SK-N-MC (cell line): ENCODE results near the gene USP35.

Experiments
- EZH2 ChIP-seq: fragments of 200-600 bp; sonication (generic); IDR thresholded peaks from one replicate; pipeline ENCODE4 v1.6.1; 2017; ENCODE audit warnings: antibody characterized with exemption
- FOXP2 ChIP-seq: optimal IDR thresholded peaks from 2 replicates; pipeline ENCODE3; 2011; ENCODE audit warnings: mild to moderate bottlenecking, moderate library complexity; ENCODE audit not compliant: insufficient read depth; ENCODE audit errors: extremely low read length, control extremely low read depth
- POLR2AphosphoS5 ChIP-seq: IDR thresholded peaks from 2 replicates; pipeline ENCODE4 v1.6.1; 2012; ENCODE audit warnings: mild to moderate bottlenecking, low read depth, low read length, borderline replicate concordance

DNA sequence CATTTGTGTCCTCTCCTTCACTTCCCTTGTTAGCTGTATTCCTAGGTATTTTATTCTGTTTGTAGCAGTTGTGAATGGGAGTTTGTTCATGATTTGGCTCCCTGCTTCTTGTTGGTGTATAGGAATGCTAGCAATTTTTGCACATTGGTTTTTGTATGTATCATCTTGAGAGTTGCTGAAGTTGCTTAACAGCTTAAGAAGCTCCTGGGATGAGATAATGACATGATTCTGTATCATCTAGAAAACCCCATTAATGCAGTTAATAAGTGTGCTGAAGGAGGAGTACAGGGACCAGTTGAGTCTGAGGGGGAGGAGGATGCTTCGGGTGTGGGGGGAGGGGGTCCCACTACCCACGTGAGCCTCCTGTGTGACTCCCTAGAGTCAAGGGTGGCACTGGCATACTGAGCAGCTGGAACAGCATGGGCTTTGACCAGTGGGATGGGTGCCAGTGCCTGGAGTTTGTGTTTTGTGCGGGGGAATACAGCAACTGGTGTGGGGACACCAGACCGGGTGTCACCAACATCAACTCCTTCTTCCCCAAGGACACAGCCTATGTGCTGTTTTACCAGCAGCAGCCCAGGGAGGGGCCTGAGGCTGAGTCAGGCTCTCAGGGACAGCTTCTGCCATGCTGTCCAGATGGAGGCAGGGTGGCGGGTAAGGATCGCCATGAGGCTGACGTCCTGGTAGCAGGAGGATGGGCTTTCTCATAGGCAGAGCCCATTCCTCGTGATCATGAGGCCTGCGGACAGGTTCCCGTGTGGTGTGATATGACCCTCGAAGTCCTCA, 24.1 kb downstream of the USP35 start:
- TF ChIP-seq FOXP2 (no peak), EZH2 (no peak), POLR2AphosphoS5 (no peak)
